ENCODE data around the gene TTC21A.

DNA sequence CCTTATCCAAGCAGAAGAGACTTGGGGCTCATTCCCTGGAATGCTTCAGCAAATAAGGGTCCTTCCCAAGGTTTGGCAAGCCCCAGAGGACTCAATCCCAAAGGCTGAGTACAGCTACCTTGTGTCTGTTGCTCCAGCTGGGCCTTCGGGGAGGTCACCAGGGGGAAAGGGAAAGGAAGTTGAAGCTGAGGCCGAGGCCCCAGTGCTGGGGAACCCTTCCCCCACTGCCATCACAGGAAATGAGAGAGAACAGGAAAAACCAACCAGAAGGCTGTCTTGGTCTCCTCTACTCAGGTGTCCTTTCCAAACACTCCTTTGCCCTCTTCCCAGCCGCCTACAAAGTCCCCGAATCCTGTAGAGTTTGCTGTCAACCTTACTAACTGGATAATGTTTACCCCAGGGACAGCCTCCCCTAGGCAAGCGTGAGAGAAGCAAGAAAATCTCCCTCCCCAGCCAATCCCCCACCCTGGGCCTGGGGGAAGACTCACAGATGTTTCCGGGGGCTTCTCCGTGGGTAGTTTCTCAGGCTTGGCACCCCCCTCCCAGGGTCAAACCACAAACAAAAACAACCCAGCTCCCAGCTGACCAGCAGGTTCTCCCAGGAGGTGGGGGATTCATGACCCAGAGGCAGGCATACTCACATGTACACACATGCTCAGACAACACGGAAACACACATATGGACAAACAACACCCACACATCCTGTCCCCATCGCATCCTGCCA lies 40.4 kb downstream of the TTC21A start:
- TF ChIP-seq, protein P1, sequence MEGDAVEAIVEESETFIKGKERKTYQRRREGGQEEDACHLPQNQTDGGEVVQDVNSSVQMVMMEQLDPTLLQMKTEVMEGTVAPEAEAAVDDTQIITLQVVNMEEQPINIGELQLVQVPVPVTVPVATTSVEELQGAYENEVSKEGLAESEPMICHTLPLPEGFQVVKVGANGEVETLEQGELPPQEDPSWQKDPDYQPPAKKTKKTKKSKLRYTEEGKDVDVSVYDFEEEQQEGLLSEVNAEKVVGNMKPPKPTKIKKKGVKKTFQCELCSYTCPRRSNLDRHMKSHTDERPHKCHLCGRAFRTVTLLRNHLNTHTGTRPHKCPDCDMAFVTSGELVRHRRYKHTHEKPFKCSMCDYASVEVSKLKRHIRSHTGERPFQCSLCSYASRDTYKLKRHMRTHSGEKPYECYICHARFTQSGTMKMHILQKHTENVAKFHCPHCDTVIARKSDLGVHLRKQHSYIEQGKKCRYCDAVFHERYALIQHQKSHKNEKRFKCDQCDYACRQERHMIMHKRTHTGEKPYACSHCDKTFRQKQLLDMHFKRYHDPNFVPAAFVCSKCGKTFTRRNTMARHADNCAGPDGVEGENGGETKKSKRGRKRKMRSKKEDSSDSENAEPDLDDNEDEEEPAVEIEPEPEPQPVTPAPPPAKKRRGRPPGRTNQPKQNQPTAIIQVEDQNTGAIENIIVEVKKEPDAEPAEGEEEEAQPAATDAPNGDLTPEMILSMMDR (optimal IDR thresholded peaks at IDR 0.05 in 1 of 3, IDR thresholded peaks at IDR 0.05 in 1 of 3, conservative IDR thresholded peaks at IDR 0.05 in 1 of 3; ENCODE audit: extremely low read depth in 1 of 3, insufficient read depth in 2 of 3, low read length in 3 of 3) = no peak
- TF ChIP-seq EZH2 (IDR thresholded peaks at IDR 0.05; ENCODE audit: low read length) = no peak
